ENCODE data around the gene GAP43. TPM values are rescaled to one million over a fixed set of nuclear protein-coding genes. Genes with fewer than 3 reads are reported as not detected.

The GAP43 gene
- total RNA-seq, result 1 to 10 TPM in 1 of 4 donors, under 1 TPM in 2, not detected in 1; 0.37 to 1.0 (median 0.53) TPM
- 0.84 TPM for polyA plus RNA-seq
- long read RNA-seq, donor 1, result 0 reads
- long read RNA-seq, donor 2, result 0 reads
- long read RNA-seq, donor 3, result 0 reads
- long read RNA-seq, donor 4, partial matches to known transcripts, result 0 of 1 reads
- long read RNA-seq, donor 4, other reads (novel, unspliced or antisense), result 0 of 1 reads

- Histone ChIP-seq H3K27me3 (ENCODE audit: control insufficient read depth, insufficient read depth) (no peaks in the 10 kb centered on the region), H3K4me1 (ENCODE audit: control insufficient read depth, insufficient read depth, low read length) (peaks cover 2% of the 10 kb centered on the region), H3K9me3 (ENCODE audit: control insufficient read depth, low read length) (no peaks in the 10 kb centered on the region), H3K4me3 (ENCODE audit: low read length) (peak within 1 kb of the TSS; percentile 66), H3K27ac (ENCODE audit: low read length) (no peak within 1 kb of the TSS)
- intact Hi-C loops (cut with DNase I), result no loop called here
- WGBS, result 7% methylated on average over 20 of the region's 20 CpGs
- ATAC-seq (peak; percentile 92), DNase-seq (peak; percentile 39 to 67 (median 55))
Measured at GRCh38 chr3:115623044-115623868, at the start of gene GAP43. TSS of gene GAP43 (plus strand) at chr3:115623510. CDS start at chr3:115623690, 180 bp downstream.

GRCh38 chr3:115576325-115576875, 46.9 kb upstream of the GAP43 start:
- DNase-seq (no peak), ATAC-seq (no peak)
- no peaks in the 10 kb centered on the region for H3K9me3 ChIP-seq (ENCODE audit: control insufficient read depth, low read length)
- no peak overlapping the region for H3K27ac ChIP-seq (ENCODE audit: low read length)
- intact Hi-C loops (cut with DNase I), result no loop called here
- WGBS, result 48% methylated on average over 4 of the region's 4 CpGs
- peaks cover 2% of the 10 kb centered on the region for H3K4me1 ChIP-seq (ENCODE audit: control insufficient read depth, insufficient read depth, low read length)
- H3K27me3 ChIP-seq (ENCODE audit: control insufficient read depth, insufficient read depth), result no peaks in the 10 kb centered on the region
- no peak overlapping the region for H3K4me3 ChIP-seq (ENCODE audit: low read length)

- DNase-seq, result no peak
- intact Hi-C loops (cut with DNase I), result no loop called here
- WGBS, result 79% methylated on average over 2 of the region's 2 CpGs
- Histone ChIP-seq H3K27ac (ENCODE audit: low read length) (no peak overlapping the region), H3K9me3 (ENCODE audit: control insufficient read depth, low read length) (no peaks in the 10 kb centered on the region), H3K4me1 (ENCODE audit: control insufficient read depth, insufficient read depth, low read length) (peaks cover 2% of the 10 kb centered on the region), H3K27me3 (ENCODE audit: control insufficient read depth, insufficient read depth) (no peaks in the 10 kb centered on the region), H3K4me3 (ENCODE audit: low read length) (no peak overlapping the region)
- ATAC-seq, result no peak
Measured at GRCh38 chr3:115577000-115577399, 46.3 kb upstream of the GAP43 start.

GRCh38 chr3:115578331-115578730, 45.0 kb upstream of the GAP43 start:
- H3K27ac ChIP-seq (ENCODE audit: low read length), result no peak overlapping the region
- peaks cover 2% of the 10 kb centered on the region for H3K4me1 ChIP-seq (ENCODE audit: control insufficient read depth, insufficient read depth, low read length)
- intact Hi-C loops (cut with DNase I), result no loop called here
- ATAC-seq (no peak), DNase-seq (no peak)
- H3K27me3 ChIP-seq (ENCODE audit: control insufficient read depth, insufficient read depth), result no peaks in the 10 kb centered on the region
- H3K9me3 ChIP-seq (ENCODE audit: control insufficient read depth, low read length), result no peaks in the 10 kb centered on the region
- WGBS, result 95% methylated on average over 1 of the region's 1 CpG
- H3K4me3 ChIP-seq (ENCODE audit: low read length), result no peak overlapping the region

- peaks cover 2% of the 10 kb centered on the region for H3K4me1 ChIP-seq (ENCODE audit: control insufficient read depth, insufficient read depth, low read length)
- H3K4me3 ChIP-seq (ENCODE audit: low read length), result no peak overlapping the region
- WGBS, result 58% methylated on average over 1 of the region's 1 CpG
- no peaks in the 10 kb centered on the region for H3K9me3 ChIP-seq (ENCODE audit: control insufficient read depth, low read length)
- H3K27me3 ChIP-seq (ENCODE audit: control insufficient read depth, insufficient read depth), result no peaks in the 10 kb centered on the region
- DNase-seq (no peak), ATAC-seq (no peak)
- no peak overlapping the region for H3K27ac ChIP-seq (ENCODE audit: low read length)
- intact Hi-C loops (cut with DNase I), result no loop called here
Measured at GRCh38 chr3:115580566-115580965, 42.7 kb upstream of the GAP43 start.

GRCh38 chr3:115581362-115582135, 41.8 kb upstream of the GAP43 start:
- Histone ChIP-seq H3K4me1 (ENCODE audit: control insufficient read depth, insufficient read depth, low read length) (peaks cover 2% of the 10 kb centered on the region), H3K4me3 (ENCODE audit: low read length) (no peak overlapping the region), H3K27me3 (ENCODE audit: control insufficient read depth, insufficient read depth) (no peaks in the 10 kb centered on the region), H3K27ac (ENCODE audit: low read length) (no peak overlapping the region), H3K9me3 (ENCODE audit: control insufficient read depth, low read length) (no peaks in the 10 kb centered on the region)
- intact Hi-C loops (cut with DNase I), result no loop called here
- ATAC-seq (no peak), DNase-seq (no peak)
- WGBS, result 88% methylated on average over 8 of the region's 8 CpGs

- DNase-seq (no peak), ATAC-seq (no peak)
- WGBS, result 70% methylated on average over 5 of the region's 5 CpGs
- intact Hi-C loops (cut with DNase I), result no loop called here
- Histone ChIP-seq H3K27ac (ENCODE audit: low read length) (no peak overlapping the region), H3K4me1 (ENCODE audit: control insufficient read depth, insufficient read depth, low read length) (no peaks in the 10 kb centered on the region), H3K9me3 (ENCODE audit: control insufficient read depth, low read length) (no peaks in the 10 kb centered on the region), H3K27me3 (ENCODE audit: control insufficient read depth, insufficient read depth) (no peaks in the 10 kb centered on the region), H3K4me3 (ENCODE audit: low read length) (no peak overlapping the region)
Measured at GRCh38 chr3:115588201-115589115, 34.9 kb upstream of the GAP43 start.

GRCh38 chr3:115590873-115591272, 32.4 kb upstream of the GAP43 start:
- ATAC-seq (no peak), DNase-seq (no peak)
- no peak overlapping the region for H3K4me3 ChIP-seq (ENCODE audit: low read length)
- H3K27ac ChIP-seq (ENCODE audit: low read length), result no peak overlapping the region
- no peaks in the 10 kb centered on the region for H3K9me3 ChIP-seq (ENCODE audit: control insufficient read depth, low read length)
- no peaks in the 10 kb centered on the region for H3K27me3 ChIP-seq (ENCODE audit: control insufficient read depth, insufficient read depth)
- H3K4me1 ChIP-seq (ENCODE audit: control insufficient read depth, insufficient read depth, low read length), result no peaks in the 10 kb centered on the region
- 79% methylated on average over 3 of the region's 3 CpGs for WGBS
- intact Hi-C loops (cut with DNase I), result no loop called here

GRCh38 chr3:115595611-115596275, 27.6 kb upstream of the GAP43 start:
- WGBS, result 96% methylated on average over 2 of the region's 2 CpGs

GRCh38 chr3:115598216-115598615, 25.1 kb upstream of the GAP43 start:
- Histone ChIP-seq H3K27me3 (ENCODE audit: control insufficient read depth, insufficient read depth) (no peaks in the 10 kb centered on the region), H3K4me3 (ENCODE audit: low read length) (no peak overlapping the region), H3K9me3 (ENCODE audit: control insufficient read depth, low read length) (no peaks in the 10 kb centered on the region), H3K27ac (ENCODE audit: low read length) (no peak overlapping the region), H3K4me1 (ENCODE audit: control insufficient read depth, insufficient read depth, low read length) (no peaks in the 10 kb centered on the region)
- intact Hi-C loops (cut with DNase I), result no loop called here
- ATAC-seq (no peak), DNase-seq (no peak)

More at GRCh38 chr3:115595611-115596275, 27.6 kb upstream of the GAP43 start:
- intact Hi-C loops (cut with DNase I), result no loop called here
- no peak overlapping the region for H3K4me3 ChIP-seq (ENCODE audit: low read length)
- no peaks in the 10 kb centered on the region for H3K27me3 ChIP-seq (ENCODE audit: control insufficient read depth, insufficient read depth)
- DNase-seq, result no peak
- H3K9me3 ChIP-seq (ENCODE audit: control insufficient read depth, low read length), result no peaks in the 10 kb centered on the region
- no peaks in the 10 kb centered on the region for H3K4me1 ChIP-seq (ENCODE audit: control insufficient read depth, insufficient read depth, low read length)
- no peak overlapping the region for H3K27ac ChIP-seq (ENCODE audit: low read length)
- ATAC-seq, result no peak
